Heart right ventricle (tissue), 16 donors: ENCODE data around the gene PELI2. TPM values are rescaled to one million over a fixed set of nuclear protein-coding genes. Genes with fewer than 3 reads are reported as not detected.

Experiments used
- ATAC-seq, 8 donors: fragments of 200-7000 bp; cut with Tn5 transposase; one replicate each; pipeline ENCODE4 v1.9.1; 2020; ENCODE audit warnings: mild to moderate bottlenecking in 8 of 8, moderate library complexity in 8 of 8, moderate number of reproducible peaks in 1 of 8
- DNase-seq, 2 donors: peaks; one replicate each; pipeline ENCODE4 v3.0.0-alpha.2; 2020
- H3K27ac ChIP-seq, 10 donors: fragments of 200-600 bp; sonication (generic) in 2 of 10; one replicate each; pipeline versions ENCODE4 v1.5.0 to v1.8.0; 2020 to 2022; ENCODE audit warnings: mild to moderate bottlenecking in 3 of 10
- H3K27me3 ChIP-seq, 7 donors: fragments of 200-600 bp; one replicate each; pipeline ENCODE4 v1.8.0; 2021 to 2022; ENCODE audit warnings: mild to moderate bottlenecking in 2 of 7
- H3K36me3 ChIP-seq, 9 donors: fragments of 200-600 bp; sonication (generic) in 1 of 9; one replicate each; pipeline versions ENCODE4 v1.5.0 to v1.8.0; 2020 to 2022; ENCODE audit warnings: mild to moderate bottlenecking in 2 of 9
- H3K4me1 ChIP-seq, 9 donors: fragments of 200-600 bp; sonication (generic) in 1 of 9; one replicate each; pipeline versions ENCODE4 v1.5.0 to v1.8.0; 2020 to 2022; ENCODE audit warnings: mild to moderate bottlenecking in 4 of 9
- H3K4me3 ChIP-seq, 10 donors: fragments of 200-600 bp; sonication (generic) in 2 of 10; one replicate each; pipeline versions ENCODE4 v1.5.0 to v1.8.0; 2020 to 2022; ENCODE audit warnings: mild to moderate bottlenecking in 7 of 10, moderate library complexity in 2 of 10
- H3K9me3 ChIP-seq, 11 donors: fragments of 200-600 bp in 10 of 11; sonication (generic) in 2 of 11; one replicate each; pipeline versions ENCODE4 v1.5.0 to v1.8.0; 2013 to 2022; ENCODE audit warnings: mild to moderate bottlenecking in 2 of 11, control low read depth in 1 of 11, moderate library complexity in 1 of 11
- CTCF ChIP-seq, 9 donors: fragments of 200-600 bp; sonication (generic) in 2 of 9; IDR thresholded peaks; one replicate each; pipeline versions ENCODE4 v1.5.0 to v1.8.0; 2021 to 2022; ENCODE audit warnings: antibody characterized with exemption in 9 of 9, mild to moderate bottlenecking in 5 of 9, moderate library complexity in 1 of 9
- WGBS, 2 donors: extraction: QIAGEN DNeasy Blood & Tissue Kit; methylation state at CpG; one replicate each; pipeline ENCODE4 v1.1.7; 2013; ENCODE audit warnings: inconsistent platforms in 1 of 2; 5-methylcytosine and 5-hydroxymethylcytosine counted together
- intact Hi-C, 10 donors: fragments of 100-400 bp; cut with DNase I; formaldehyde crosslinking; loops; one replicate each; pipeline versions ENCODE4 v1.11.1 to v1.14.2; 2022
- polyA plus RNA-seq, 2 donors: library from polyadenylated mRNA; stranded (reverse); fragments of 200-250 nt; gene quantifications; one replicate each; pipeline ENCODE4 v1.2.3, GENCODE V29; 2013
- total RNA-seq, 10 donors: library from RNA; stranded (reverse); fragmentation: NEBNext Ultra II Directional in 3 of 10; extraction: Animal tissue kit (Norgen Biotek cat#: 25700) in 3 of 10; gene quantifications; one replicate each; pipeline versions ENCODE4 v1.2.1 to v1.2.4, GENCODE V29; 2021 to 2023
- donor health status: Arrhythmogenic right ventricular cardiomyopathy.
- donor health status: ischemic (EF 13 %, LVEDD 7.1; RV severe dilation, severe dysfunction).
- donor health status: healthy with polysubstance abuse.
- donor health status: DM: no; HTN: yes; CAD: no.
- donor health status: DM: no; HTN: no; CAD: no.
- donor health status: ischemic (EF 25% LVEDD 6.9; RV normal size, moderate dysfunction).
- donor health status: ischemic (EF 25% LVEDD 5.7; RV mildly dilated, moderate dysfunction).
- donor health status: healthy.
- donor health status: DM: yes; HTN: yes; CAD: no.
- donor health status: Ischemic cardiomyopathy.
- donor health status: ischemic (EF 35%, LVEDD 5.7; RV mildly dilated, moderate dysfunction).
- donor health status: nonischemic (EF 11% LVEDD 7.7; RV severe dilation, severe dysfunction).
- donor health status: DM: yes; HTN: yes; CAD: no.
- donor health status: PGD.
- donor health status: ischemic (EF 29% LVEDD 5.4; RV normal size, mild dysfunction).
- donor health status: nonischemic (EF 23%, LVEDD 6.1; RV moderate dilation, normal function).

Gene PELI2
- total and polyA plus RNA-seq, 12 donors, result 0.87 to 4.9 (median 2.0) TPM

- Histone ChIP-seq H3K27ac (no peak overlapping the region), H3K9me3 (no peaks in the 10 kb centered on the region), H3K4me3 (no peak overlapping the region), H3K27me3 (no peaks in the 10 kb centered on the region), H3K4me1 (peaks cover 0 to 31% (median 6%) of the 10 kb centered on the region in 9 donors), H3K36me3 (no peaks in the 10 kb centered on the region)
- intact Hi-C loops, result no loop called here
- WGBS, 2 donors, result 80 to 84% methylated on average over 2 of the region's 2 CpGs
- DNase-seq (no peak), ATAC-seq (no peak)
- no peak for TF ChIP-seq CTCF (IDR thresholded peaks at IDR 0.05)
Measured at GRCh38 chr14:56175773-56176172, 57.6 kb downstream of the PELI2 start.

GRCh38 chr14:56176530-56176929 is 58.3 kb downstream of the PELI2 start:
- H3K4me1 ChIP-seq, result peaks cover 0 to 31% (median 6%) of the 10 kb centered on the region in 9 donors
- WGBS, 2 donors, result 95 to 98% methylated on average over 3 of the region's 3 CpGs
- intact Hi-C loops, result no loop called here
- DNase-seq (no peak), ATAC-seq (no peak)
- TF ChIP-seq CTCF (IDR thresholded peaks at IDR 0.05), result no peak
- peak overlapping the region in 1 of 10 donors; percentile 2 for H3K27ac ChIP-seq
- H3K27me3 ChIP-seq, result no peaks in the 10 kb centered on the region
- H3K4me3 ChIP-seq, result no peak overlapping the region
- no peaks in the 10 kb centered on the region for H3K36me3 ChIP-seq
- H3K9me3 ChIP-seq, result no peaks in the 10 kb centered on the region

- peak in 1 of 8 donors; percentile 38 for ATAC-seq
- TF ChIP-seq CTCF (IDR thresholded peaks at IDR 0.05), result no peak
- no peaks in the 10 kb centered on the region for H3K9me3 ChIP-seq
- WGBS, 2 donors, result 61 to 68% methylated on average over 2 of the region's 2 CpGs
- peak overlapping the region in 1 of 10 donors; percentile 2 for H3K27ac ChIP-seq
- H3K36me3 ChIP-seq, result no peaks in the 10 kb centered on the region
- intact Hi-C loops, result no loop called here
- peaks cover 0 to 28% (median 6%) of the 10 kb centered on the region in 9 donors for H3K4me1 ChIP-seq
- H3K4me3 ChIP-seq, result no peak overlapping the region
- H3K27me3 ChIP-seq, result no peaks in the 10 kb centered on the region
- DNase-seq, result no peak
Measured at GRCh38 chr14:56177036-56177435, 58.8 kb downstream of the PELI2 start.

- Histone ChIP-seq H3K9me3 (peaks cover 0 to 2% (median 0%) of the 10 kb centered on the region in 11 donors), H3K36me3 (no peaks in the 10 kb centered on the region), H3K4me1 (peaks cover 0 to 25% (median 0%) of the 10 kb centered on the region in 9 donors), H3K4me3 (no peak overlapping the region), H3K27me3 (no peaks in the 10 kb centered on the region), H3K27ac (peak overlapping the region in 1 of 10 donors; percentile 16)
- 51 to 58% methylated on average over 4 of the region's 4 CpGs for WGBS, 2 donors
- DNase-seq (no peak), ATAC-seq (no peak)
- TF ChIP-seq CTCF (IDR thresholded peaks at IDR 0.05), result no peak
- intact Hi-C loops, result no loop called here
Measured at GRCh38 chr14:56180754-56181542, 62.7 kb downstream of the PELI2 start.
